ENCODE results near the gene IMPA2. TPM values are rescaled to one million over a fixed set of nuclear protein-coding genes. Genes with fewer than 3 reads are reported as not detected.

Gene IMPA2
- polyA plus RNA-seq, 1 experiment: 12.8 TPM

DNA sequence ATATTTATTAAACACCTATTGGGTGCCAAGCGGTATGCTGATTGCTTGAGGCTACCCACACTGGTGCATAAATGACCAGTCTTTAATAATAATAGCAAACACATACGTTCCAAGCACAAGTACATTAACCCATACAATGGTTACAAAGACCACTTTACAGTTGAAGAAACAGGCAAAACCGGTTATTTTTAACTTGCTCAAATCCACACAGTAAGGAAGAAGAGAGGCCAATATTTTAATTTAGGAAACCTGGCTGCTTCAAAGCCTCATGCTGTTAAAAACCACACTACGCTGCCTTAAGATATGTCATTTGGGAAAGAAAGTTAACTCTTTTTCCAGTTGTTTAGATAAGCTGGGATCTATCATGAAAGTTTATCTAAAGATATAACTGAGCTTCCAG, 2.4 kb upstream of the IMPA2 start:
- no peak for DNase-seq (ENCODE audit: low read depth, low spot score)
- Histone ChIP-seq H3K9me3 (ENCODE audit: control insufficient read depth, insufficient read depth, low read length) (no peaks in the 10 kb centered on the region), H3K27ac (ENCODE audit: low read depth, low read length) (no peak overlapping the region), H3K27me3 (ENCODE audit: control insufficient read depth, insufficient read depth, low read length) (no peaks in the 10 kb centered on the region), H3K4me3 (ENCODE audit: low read depth, low read length) (no peak overlapping the region)
- CTCF ChIA-PET: interaction anchor here (2.1 kb wide), 1 partner anchor 16 kb away, joined by 8 read pairs; no protein-coding TSS in a partner anchor
- TF ChIP-seq, protein P1, sequence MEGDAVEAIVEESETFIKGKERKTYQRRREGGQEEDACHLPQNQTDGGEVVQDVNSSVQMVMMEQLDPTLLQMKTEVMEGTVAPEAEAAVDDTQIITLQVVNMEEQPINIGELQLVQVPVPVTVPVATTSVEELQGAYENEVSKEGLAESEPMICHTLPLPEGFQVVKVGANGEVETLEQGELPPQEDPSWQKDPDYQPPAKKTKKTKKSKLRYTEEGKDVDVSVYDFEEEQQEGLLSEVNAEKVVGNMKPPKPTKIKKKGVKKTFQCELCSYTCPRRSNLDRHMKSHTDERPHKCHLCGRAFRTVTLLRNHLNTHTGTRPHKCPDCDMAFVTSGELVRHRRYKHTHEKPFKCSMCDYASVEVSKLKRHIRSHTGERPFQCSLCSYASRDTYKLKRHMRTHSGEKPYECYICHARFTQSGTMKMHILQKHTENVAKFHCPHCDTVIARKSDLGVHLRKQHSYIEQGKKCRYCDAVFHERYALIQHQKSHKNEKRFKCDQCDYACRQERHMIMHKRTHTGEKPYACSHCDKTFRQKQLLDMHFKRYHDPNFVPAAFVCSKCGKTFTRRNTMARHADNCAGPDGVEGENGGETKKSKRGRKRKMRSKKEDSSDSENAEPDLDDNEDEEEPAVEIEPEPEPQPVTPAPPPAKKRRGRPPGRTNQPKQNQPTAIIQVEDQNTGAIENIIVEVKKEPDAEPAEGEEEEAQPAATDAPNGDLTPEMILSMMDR (IDR thresholded peaks at IDR 0.05; ENCODE audit: low read depth, low read length): no peak
- POLR2A ChIA-PET: no interaction called here

DNA sequence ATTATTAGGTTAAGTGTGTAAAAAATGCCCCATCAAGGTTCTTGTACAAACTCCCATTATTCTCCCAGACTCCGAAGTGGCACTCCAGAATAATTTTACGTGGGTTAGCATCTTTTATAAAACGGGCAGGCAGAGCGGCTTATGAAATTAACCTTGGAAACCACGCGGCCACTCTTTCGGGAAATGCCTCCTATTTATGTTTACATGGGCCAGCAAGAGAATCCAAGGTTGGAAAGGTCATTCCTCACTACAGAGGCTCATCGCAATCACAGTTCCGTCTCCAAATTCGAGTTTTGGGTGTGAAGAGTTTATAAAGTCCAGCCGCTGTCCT, 1.2 kb upstream of the IMPA2 start:
- POLR2A ChIA-PET: interaction anchor here (0.6 to 3.7 kb wide), 21 partner anchors 10 to 338 kb away, joined by 3 to 23 read pairs (median 5); partner anchors contain the start of gene TUBB6
- TF ChIP-seq, protein P1 (IDR thresholded peaks at IDR 0.05; ENCODE audit: low read depth, low read length): no peak
- H3K27ac ChIP-seq (ENCODE audit: low read depth, low read length): peak overlapping the region; percentile 87
- no peaks in the 10 kb centered on the region for H3K9me3 ChIP-seq (ENCODE audit: control insufficient read depth, insufficient read depth, low read length)
- CTCF ChIA-PET: interaction anchor here (0.6 to 4.6 kb wide), 15 partner anchors 12 to 247 kb away, joined by 3 to 56 read pairs (median 6); no protein-coding TSS in a partner anchor
- DNase-seq (ENCODE audit: low read depth, low spot score): no peak
- no peaks in the 10 kb centered on the region for H3K27me3 ChIP-seq (ENCODE audit: control insufficient read depth, insufficient read depth, low read length)
- H3K4me3 ChIP-seq (ENCODE audit: low read depth, low read length): peak overlapping the region; percentile 68

DNA sequence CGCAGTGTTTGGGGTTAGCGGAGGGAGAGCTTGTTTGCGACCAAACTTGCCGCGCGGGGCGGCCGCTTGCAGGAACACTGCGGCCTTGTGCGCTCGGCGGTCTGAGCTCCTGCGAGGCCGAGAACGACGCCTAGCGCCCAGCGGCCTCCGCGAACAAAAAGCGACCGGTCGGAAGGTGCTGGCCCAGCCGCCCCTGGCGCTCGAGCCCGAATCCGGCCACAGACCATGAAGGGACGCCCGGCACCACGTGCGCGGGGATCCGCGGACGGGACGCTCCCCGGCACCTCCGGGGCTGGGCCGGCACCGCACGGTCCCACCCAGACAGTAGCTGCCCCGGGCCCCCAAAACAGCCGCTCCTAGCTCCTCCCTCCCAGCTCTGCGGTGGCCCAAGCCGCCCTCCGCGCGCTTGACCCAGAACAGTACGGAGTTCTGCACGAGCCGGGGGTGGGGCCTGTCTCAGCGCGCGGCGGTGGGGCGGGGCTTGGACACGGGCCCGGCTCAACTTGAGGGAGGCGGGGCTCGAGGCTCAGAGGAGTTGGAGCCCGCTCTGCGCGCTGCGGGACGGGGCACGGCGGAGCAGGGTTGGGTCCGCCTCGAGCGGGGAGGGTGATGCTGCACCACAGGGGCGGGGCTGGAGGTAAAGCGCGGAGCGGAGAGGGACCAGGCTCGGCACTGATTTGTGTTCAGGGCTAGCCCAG, 664 bp upstream of the IMPA2 start:
- Histone ChIP-seq H3K4me3 (ENCODE audit: low read depth, low read length) (peak overlapping the region; percentile 68), H3K27me3 (ENCODE audit: control insufficient read depth, insufficient read depth, low read length) (no peaks in the 10 kb centered on the region), H3K9me3 (ENCODE audit: control insufficient read depth, insufficient read depth, low read length) (no peaks in the 10 kb centered on the region), H3K27ac (ENCODE audit: low read depth, low read length) (peak overlapping the region; percentile 87)
- CTCF ChIA-PET: interaction anchor here (0.6 to 4.6 kb wide), 19 partner anchors 12 to 842 kb away, joined by 3 to 56 read pairs (median 6); no protein-coding TSS in a partner anchor
- POLR2A ChIA-PET: interaction anchor here (0.6 to 3.7 kb wide), 23 partner anchors 9 to 338 kb away, joined by 3 to 23 read pairs (median 5); partner anchors contain the start of gene TUBB6
- TF ChIP-seq, protein P1 (IDR thresholded peaks at IDR 0.05; ENCODE audit: low read depth, low read length): peak; percentile 29; the same call in 1 of the 2 replicates
- DNase-seq (ENCODE audit: low read depth, low spot score): peak; percentile 95

DNA sequence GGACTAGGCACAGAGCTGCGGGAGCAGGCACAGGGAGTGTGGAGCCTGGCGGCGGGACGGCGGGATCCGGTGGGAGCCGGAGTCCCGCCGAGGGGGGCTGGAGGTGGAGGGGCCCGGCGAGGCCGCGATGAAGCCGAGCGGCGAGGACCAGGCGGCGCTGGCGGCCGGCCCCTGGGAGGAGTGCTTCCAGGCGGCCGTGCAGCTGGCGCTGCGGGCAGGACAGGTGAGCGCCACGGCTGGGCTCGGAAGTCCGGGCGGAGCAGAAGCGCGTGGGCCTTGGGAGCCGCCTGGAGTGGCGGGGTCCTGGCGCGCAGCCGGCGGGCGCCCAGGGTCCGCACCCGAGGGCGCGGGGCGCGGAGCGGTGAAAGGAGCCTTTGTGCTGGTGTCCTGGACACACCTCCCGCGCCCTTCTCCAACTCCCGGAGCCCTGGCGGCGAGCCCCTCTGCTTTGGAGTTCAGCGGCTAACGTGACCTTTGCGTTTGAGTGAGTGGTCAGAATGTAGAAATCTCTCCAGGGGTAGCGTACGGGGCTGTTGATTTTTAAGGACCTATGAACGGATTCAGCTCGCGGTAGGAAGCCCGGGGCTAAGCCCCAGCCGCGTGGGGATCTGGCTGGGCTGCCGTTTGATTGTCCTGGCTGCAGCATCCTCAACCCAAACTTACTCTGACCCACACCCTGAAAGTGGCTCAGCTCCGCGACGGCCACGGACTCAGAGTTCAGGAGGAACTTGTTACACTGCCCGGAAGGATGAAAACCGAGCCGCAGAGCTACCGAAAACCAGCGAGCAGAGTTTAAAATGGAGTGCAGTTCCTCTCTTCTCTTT, 448 bp downstream of the IMPA2 start:
- Histone ChIP-seq H3K9me3 (ENCODE audit: control insufficient read depth, insufficient read depth, low read length) (no peaks in the 10 kb centered on the region), H3K27me3 (ENCODE audit: control insufficient read depth, insufficient read depth, low read length) (no peaks in the 10 kb centered on the region), H3K27ac (ENCODE audit: low read depth, low read length) (peak overlapping the region; percentile 31), H3K4me3 (ENCODE audit: low read depth, low read length) (peak overlapping the region; percentile 68)
- ChIA-PET CTCF (interaction anchor here (0.6 to 4.6 kb wide), 11 partner anchors 13 to 841 kb away, joined by 3 to 56 read pairs (median 6); no protein-coding TSS in a partner anchor), POLR2A (interaction anchor here (0.6 to 3.7 kb wide), 12 partner anchors 8 to 307 kb away, joined by 3 to 23 read pairs (median 8); no protein-coding TSS in a partner anchor)
- DNase-seq (ENCODE audit: low read depth, low spot score): no peak
- TF ChIP-seq, protein P1 (IDR thresholded peaks at IDR 0.05; ENCODE audit: low read depth, low read length): no peak

Data from AG04450 (cell line).